Heart left ventricle (tissue), 13 donors: ENCODE measurements around the gene IFT74.

ENCODE experiments used
- CTCF ChIP-seq, 12 donors: fragments of 200-600 bp; sonication (generic) in 4 of 12; IDR thresholded peaks; one replicate each; pipeline versions ENCODE4 v1.5.0 to v1.8.0; 2018 to 2022; ENCODE audit warnings: antibody characterized with exemption in 12 of 12, mild to moderate bottlenecking in 5 of 12
- POLR2A ChIP-seq, 2 donors: fragments of 450-650 bp; IDR thresholded peaks; one replicate each; pipeline ENCODE4 v1.6.1; 2017; ENCODE audit warnings: antibody characterized with exemption in 2 of 2, mild to moderate bottlenecking in 2 of 2, moderate library complexity in 2 of 2
- donor health status: ischemic (EF 13 %, LVEDD 7.1; RV severe dilation, severe dysfunction).
- donor health status: DM: no; HTN: yes; CAD: no.
- donor health status: DM: no; HTN: no; CAD: no.
- donor health status: ischemic (EF 25% LVEDD 6.9; RV normal size, moderate dysfunction).
- donor health status: ischemic (EF 25% LVEDD 5.7; RV mildly dilated, moderate dysfunction).
- donor health status: ischemic (EF 35%, LVEDD 5.7; RV mildly dilated, moderate dysfunction).
- donor health status: nonischemic (EF 11% LVEDD 7.7; RV severe dilation, severe dysfunction).
- donor health status: DM: yes; HTN: yes; CAD: no.
- donor health status: PGD.
- donor health status: ischemic (EF 29% LVEDD 5.4; RV normal size, mild dysfunction).
- donor health status: nonischemic (EF 23%, LVEDD 6.1; RV moderate dilation, normal function).

- TF ChIP-seq CTCF (IDR thresholded peaks at IDR 0.05) (no peak), POLR2A (IDR thresholded peaks at IDR 0.05) (no peak)
Measured at GRCh38 chr9:27054841-27055240, 98.6 kb downstream of the IFT74 start.
